ENCODE measurements around the gene DYNLT2B.
A peak's percentile ranks its signal among the peaks of the same experiment; 100 is the strongest.
"Not testable (repeated sequence)": the region's sequence is repeated elsewhere in the genome, so short reads cannot be mapped to it uniquely, and the experiment has no call there.

Gene DYNLT2B

GRCh38 chr3:196268284-196269163 is 49.5 kb downstream of the DYNLT2B start:
- DNase-seq: peak; percentile 26

- DNase-seq: no peak
These were observed 54.2 kb downstream of the DYNLT2B start for GRCh38 chr3:196263819-196264218.

GRCh38 chr3:196260784-196261183 is 57.3 kb downstream of the DYNLT2B start:
- DNase-seq: no peak

GRCh38 chr3:196255776-196256175 is 62.3 kb downstream of the DYNLT2B start:
- no peak for DNase-seq

- DNase-seq: no peak
These were observed 63.4 kb downstream of the DYNLT2B start for GRCh38 chr3:196254376-196255283.

GRCh38 chr3:196251918-196252317 is 66.1 kb downstream of the DYNLT2B start:
- DNase-seq: no peak

- peak; percentile 33 for DNase-seq
These were observed 71.3 kb downstream of the DYNLT2B start for GRCh38 chr3:196246612-196247308.

GRCh38 chr3:196244166-196244565 is 73.9 kb downstream of the DYNLT2B start:
- not testable (repeated sequence) for DNase-seq

- no peak for DNase-seq
These were observed 76.3 kb downstream of the DYNLT2B start for GRCh38 chr3:196241704-196242103.

Measured in CD4-positive, alpha-beta T cell treated with Interleukin-4 for 4 hours (primary cell).